Tongue (tissue), 2 donors: Measurements from ENCODE around the gene BPI. TPM values are rescaled to one million over a fixed set of nuclear protein-coding genes. Genes with fewer than 3 reads are reported as not detected.
"Not testable (repeated sequence)": the region's sequence is repeated elsewhere in the genome, so short reads cannot be mapped to it uniquely, and the experiment has no call there.

ENCODE experiments used
- DNase-seq: peaks from one replicate; pipeline ENCODE4 v3.0.0-alpha.2; 2015
- total RNA-seq: library from RNA; depleted of rRNA; stranded (reverse); fragments of >200 nt; gene quantifications from one replicate; pipeline ENCODE4 v1.2.3, GENCODE V29; 2014

BPI gene
- total RNA-seq: 0.21 TPM

- peak; percentile 24 for DNase-seq
These were observed at the start of gene BPI for GRCh38 chr20:38303908-38304379. Gene BPI (plus strand): TSS chr20:38304156. CDS start chr20:38304224, 68 bp downstream.

DNA sequence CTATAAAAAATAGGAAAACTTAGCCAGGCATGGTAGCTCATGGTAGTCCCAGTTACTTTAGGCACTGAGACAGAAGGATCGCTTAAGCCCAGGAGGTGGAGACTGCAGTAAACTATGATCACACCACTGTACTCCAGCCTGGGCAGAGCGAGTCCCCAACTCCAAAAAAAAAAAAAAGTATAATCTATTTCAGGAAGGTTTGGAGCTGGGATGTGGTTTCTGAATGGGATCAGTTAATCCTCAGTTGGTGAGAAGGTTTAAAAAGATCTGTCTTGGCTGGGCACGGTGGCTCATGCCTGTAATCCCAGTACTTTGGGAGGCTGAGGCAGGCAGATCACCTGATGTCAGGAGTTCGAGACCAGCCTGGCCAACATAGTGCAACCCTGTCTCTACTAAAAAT is 49.3 kb upstream of the BPI start:
- DNase-seq: not testable (repeated sequence)

DNA sequence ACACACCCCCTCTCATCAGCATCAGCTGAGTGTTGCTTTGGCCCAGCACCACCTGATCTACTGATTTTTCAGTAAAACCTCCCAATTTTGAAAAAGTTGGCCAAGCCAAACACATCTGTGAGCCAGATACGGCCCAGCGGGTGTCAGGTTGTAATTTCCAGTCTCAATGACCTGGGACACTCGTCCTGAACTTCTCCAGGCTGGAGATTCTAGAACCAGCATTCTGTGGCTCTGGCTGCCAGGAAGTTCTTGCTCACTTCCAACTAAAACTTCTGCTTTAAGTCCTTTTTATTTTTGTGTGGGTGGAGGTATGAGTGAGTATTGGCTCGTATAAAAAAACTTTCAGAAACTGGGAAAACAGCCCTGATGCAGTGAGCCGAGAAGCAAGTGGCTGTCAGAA is 48.6 kb upstream of the BPI start:
- DNase-seq: peak; percentile 66

DNA sequence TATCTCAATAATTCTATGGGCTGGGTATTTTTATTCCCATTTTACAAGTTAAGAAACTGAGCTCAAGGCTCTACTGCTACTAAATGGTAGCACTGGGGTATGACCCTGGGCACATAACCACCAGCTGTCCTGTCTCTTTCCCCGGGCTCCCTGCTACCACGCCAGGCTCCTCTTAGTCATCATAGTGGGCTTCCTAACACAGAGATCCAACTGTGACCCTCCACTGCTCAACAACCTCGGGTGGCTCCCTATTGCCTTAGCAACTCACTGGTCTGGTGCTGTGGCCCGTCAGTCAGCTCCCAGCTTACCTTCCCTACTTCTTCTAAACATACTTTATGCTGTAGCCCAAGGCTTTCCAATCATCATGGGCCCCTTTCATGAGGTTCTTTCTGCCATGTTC is 47.9 kb upstream of the BPI start:
- DNase-seq: no peak

DNA sequence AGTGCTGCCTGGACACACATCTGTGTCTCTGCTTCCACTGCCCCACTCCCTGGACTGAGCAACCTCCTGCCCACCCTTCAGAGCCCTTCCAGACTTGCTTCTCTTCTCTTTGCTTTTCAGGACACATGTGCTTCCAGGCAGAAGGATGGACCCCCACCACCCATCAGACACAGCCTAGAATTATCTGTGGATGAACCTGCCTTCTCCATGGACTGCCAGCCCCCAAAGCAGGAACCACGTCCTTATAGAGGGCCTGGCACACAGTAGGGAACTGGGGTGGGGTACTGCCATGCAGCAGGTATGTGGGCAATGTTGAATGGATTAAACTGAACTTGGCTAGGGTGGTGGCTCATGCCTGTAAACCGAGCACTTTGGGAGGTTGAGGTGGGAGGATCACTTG is 47.0 kb upstream of the BPI start:
- no peak for DNase-seq

GRCh38 chr20:38258545-38259215 is 45.3 kb upstream of the BPI start:
- DNase-seq: no peak

- DNase-seq: no peak
These were observed 44.0 kb upstream of the BPI start for GRCh38 chr20:38260025-38260377.

DNA sequence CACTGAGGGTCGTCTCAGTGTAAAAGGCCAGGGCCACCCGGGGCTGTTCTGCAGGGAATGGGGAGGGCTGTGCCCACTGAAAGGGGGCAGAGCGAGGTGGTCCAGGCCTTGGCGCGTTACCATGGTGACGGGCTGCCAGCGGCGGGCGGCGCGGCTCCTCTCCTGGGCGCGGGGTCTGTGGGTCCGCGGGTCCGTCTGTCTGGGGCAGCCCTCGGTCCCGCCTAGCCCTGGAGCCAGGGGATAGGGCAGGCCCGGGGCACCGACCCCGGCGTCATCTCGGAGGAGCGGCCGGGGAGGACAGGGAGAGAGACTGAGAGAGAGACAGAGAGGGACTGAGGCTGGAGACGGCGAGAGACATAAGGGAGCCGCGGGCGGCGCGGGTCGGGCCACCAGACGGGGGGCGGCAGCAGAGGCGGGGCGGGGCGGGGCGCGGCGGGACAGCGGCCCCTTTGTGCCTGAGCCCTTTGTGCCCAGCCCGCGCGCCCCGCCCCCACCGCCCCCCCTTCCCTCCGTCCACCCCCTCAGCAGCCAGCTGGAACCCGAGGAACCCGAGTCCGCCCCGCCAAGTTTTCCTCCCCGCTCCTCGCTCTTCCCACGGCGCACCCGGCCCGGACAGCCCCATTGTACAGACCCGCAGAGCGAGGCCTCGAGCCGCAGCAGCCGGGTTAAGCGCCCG is 43.4 kb upstream of the BPI start, which contains the start of gene KIAA1755:
Gene KIAA1755, minus strand, starts transcription at position 358 of the 676 bp plus-strand sequence. Its CDS starts 235 bp downstream, at position 123.
- DNase-seq: peak; percentile 56

GRCh38 chr20:38261054-38261390 is 42.9 kb upstream of the BPI start:
- DNase-seq: no peak

GRCh38 chr20:38262931-38263330 is 41.0 kb upstream of the BPI start:
- DNase-seq: no peak

DNA sequence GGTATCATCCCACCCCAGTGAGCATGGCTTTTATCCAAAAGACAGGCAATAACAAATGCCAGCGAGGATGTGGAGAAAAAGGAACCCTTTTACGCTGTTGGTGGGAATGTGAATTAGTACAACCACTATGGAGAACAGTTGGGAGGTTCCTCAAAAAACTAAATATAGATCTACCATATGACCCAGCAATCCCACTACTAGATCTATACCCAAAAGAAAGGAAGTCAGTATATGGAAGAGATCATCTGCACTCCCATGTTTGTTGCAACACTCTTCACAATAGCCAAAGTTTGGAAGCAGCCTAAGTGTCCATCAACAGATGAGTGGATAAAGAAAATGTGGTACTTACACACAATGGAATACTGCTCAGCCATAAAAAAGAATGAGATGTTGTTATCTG is 37.5 kb upstream of the BPI start:
- DNase-seq: no peak

GRCh38 chr20:38267296-38267695 is 36.7 kb upstream of the BPI start:
- no peak for DNase-seq

DNA sequence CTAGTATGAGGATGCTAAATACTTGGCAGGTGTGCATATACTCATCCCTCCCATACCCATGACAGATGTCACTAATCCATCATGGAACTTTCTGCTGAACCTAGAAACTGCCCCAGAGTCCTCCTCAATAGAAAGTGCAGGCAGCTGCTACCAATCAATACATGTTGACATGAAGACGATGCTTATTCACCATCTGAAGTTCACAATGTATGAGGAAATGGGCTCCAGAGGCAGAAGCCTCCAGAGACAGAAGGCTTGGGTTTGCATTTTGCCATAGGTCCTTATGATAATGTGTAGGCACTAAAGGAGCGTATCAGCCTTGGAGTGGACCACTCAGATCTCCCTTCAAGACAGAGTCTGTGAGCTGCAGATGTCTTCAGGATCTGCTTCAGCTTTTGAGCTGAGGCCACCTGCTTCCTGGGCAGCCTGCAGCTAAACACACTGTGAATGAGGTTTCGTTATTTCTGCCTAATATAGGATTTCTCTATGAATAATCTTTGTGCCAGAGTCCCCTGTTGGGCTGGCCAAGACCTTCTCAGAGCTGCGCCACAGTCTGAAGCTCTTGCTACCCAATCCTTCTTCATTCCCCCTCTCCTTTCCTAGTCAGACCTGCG is 35.9 kb upstream of the BPI start:
- DNase-seq: no peak

- no peak for DNase-seq
These were observed 34.9 kb upstream of the BPI start for GRCh38 chr20:38269040-38269439.

DNA sequence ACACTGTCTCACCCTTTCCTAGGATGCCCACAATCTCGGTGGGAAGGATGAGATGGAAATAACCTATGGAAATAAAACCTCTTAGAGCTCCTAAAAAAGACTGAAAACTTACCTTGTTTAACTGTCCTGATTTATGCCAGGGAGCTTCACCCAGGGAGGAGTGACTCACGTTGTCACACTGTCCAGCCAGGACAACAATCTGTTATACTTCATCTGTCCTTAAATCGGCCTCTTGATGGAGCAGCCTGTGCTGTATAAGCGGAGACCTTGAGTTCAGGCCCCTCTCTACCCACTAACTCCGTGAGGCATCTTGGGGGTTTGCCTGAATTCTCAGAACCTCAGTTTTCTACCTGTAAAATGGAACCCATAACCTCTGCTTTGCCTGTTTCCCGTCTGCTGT is 34.2 kb upstream of the BPI start:
- no peak for DNase-seq

- peak; percentile 91 for DNase-seq
These were observed 32.9 kb upstream of the BPI start for GRCh38 chr20:38270869-38271605.

- no peak for DNase-seq
These were observed 32.3 kb upstream of the BPI start for GRCh38 chr20:38271608-38272120.

DNA sequence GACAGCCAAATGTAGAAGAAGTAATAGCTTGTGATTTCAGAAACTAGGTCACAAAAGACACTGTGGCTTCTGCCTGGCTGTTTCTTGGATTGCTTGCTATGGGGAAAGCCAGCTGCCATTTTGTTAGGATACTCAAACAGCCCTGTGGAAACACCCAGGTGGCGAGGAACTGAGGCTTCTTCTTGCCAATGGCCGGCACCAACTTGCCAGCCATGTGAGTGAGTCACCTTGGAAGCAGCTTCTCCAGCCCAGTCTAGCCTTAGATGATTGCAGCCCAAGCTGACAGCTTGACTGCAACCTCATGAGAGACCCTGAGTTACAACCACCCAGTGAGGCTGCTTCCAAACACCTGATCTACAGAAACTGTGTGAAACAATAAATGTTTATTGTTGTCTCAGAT is 31.6 kb upstream of the BPI start:
- DNase-seq: no peak

- no peak for DNase-seq
These were observed 31.0 kb upstream of the BPI start for GRCh38 chr20:38272961-38273360.

DNA sequence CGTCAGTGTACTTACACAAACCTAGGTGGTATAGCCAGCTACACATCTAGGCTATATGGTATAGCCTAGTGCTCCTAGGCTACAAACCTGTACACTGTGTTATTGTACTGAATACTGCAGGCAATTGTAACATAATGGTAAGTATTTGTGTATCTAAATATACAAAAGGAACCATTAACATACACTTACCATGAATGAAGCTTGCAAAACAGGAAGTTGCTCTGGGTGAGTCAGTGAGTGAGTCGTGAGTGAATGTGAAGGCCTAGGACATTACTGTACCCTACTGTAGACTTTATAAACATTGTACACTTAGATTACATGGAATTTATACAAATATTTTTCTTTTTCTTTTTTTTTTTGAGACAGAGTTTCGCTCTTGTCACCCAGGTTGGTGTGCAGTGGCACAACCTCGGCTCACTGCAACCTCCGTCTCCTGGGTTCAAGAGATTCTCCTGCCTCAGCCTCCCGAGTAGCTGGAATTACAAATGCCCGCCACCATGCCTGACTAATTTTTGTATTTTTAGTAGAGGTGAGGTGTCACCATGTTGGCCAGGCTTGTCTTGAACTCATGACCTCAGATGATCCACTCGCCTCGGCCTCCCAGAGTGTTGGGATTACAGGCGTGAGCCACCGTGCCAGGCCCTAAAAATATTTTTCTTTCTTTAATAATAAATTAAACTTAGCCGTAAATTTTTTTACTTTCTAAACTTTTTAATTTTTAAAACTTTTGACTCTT is 28.0 kb upstream of the BPI start:
- no peak for DNase-seq

DNA sequence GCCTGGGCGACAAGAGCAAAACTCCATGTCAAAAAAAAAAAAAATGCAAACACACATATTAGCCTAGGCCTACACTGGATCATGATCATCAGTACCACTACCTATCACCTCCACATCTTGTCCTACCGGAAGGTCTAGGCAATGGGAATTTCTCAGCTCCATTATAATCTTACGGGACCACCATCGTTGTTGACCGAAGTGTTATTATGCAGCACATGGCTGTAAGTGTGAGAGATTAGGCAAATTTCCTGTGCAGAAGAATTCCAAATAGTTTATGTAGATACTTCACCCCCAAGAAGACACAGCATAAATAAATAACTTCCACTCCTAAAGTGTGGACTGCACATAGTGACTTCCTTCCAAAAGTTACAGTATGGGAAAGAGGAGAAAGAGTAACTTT is 26.7 kb upstream of the BPI start:
- DNase-seq: no peak

DNA sequence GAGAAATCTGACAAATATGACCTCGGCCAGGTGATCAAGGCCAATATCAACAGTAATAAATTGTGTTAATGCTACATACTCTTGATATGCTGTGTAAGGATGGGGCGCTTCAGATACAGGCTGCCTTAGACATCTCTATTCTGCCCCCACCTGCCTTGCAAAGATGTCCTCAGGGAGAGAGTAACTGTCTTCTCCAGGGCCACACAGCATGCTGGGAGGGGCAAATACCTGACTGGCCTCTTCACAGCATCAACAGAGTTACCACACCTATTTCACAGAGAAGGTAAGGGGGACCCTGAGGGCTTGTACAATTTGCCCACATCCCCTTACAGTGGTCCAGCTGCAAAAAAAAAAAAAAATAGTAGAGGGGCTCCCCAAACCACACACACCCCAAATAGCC is 26.3 kb upstream of the BPI start:
- no peak for DNase-seq
